ENCODE results near the gene PTPRS.
"Not testable (repeated sequence)": the region's sequence is repeated elsewhere in the genome, so short reads cannot be mapped to it uniquely, and the experiment has no call there.

The PTPRS gene

DNA sequence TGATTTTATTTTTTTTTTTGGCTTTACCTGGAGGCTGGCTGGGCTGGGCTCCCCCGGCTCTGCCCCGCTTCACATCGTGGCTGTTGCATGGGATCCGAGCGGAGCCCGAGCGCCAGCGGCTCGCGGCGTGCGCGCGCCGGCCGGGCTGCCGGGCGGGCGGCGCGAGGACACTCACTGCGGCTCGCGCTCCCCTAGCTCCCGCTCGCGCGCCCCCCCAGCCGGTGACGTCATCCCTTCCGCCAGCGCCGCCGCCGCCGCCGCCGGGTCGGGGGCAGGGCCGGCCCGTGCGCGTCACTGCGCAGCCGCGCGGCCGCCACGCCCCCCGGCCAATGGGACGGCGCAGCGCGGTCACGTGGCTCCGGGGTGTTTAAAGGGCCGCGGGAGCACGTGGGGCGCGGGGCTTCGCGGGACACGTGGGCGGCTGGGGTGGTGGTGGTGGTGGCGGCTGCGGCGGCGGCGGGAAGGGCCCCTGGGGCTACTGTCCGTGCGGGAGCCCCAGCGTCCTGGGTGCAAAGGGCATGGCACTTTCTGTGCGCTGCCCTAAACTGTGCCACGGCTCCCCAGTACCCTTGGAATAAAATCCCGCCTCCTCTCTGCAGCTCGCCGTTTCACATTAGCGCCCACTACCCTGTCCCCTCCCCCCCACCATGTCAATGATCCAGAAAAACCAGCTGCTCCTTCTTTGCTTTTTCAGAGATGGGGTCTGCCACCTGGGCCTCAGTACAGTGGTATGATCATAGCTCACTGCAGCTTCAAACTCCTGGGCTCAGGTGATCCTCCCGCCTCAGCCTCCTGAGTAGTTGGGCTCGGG, at the start of gene PTPRS:
Gene PTPRS, minus strand, starts transcription at position 176 of the 811 bp plus-strand sequence. CDS start 54,672 bp downstream, outside the sequence.
- DNase-seq = peak; percentile 60

DNA sequence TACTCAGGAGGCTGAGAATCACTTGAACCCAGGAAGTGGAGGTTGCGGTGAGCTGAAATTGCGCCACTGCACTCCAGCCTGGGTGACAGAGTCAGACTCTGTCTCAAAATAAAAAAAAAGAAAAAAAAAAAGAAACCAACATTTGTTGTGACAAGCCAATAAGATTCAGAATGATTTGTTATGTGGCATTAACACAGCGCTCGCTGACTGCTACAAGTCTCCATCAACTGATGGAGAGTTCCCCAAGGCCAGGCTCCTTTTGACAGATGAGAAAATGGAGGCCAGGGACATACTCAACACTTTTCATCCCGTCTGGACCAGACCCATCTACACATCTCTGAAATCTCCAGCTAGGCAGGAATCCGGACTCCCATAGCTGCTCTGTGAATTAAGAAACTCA, 48.7 kb upstream of the PTPRS start:
- no peak for DNase-seq

DNA sequence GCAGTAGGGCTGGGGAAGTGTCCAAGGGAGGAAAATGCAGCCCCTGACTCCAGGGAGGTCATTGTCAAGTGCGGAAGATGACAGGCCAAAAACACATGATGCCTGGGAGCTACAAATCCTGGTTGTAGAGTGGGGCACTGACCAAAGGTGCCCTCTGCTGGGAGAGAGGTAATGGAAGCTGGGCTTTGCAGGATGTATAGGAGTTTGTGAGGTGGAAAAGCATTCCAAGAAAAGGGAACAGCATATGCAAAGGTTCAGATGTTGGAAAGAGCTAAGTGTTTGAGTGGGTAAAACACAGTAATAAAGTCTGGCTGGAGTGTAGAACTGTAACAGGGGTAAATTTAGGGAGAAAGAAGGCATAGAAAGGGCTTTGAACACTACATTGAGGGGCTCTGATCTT, 46.9 kb upstream of the PTPRS start:
- no peak for DNase-seq

DNA sequence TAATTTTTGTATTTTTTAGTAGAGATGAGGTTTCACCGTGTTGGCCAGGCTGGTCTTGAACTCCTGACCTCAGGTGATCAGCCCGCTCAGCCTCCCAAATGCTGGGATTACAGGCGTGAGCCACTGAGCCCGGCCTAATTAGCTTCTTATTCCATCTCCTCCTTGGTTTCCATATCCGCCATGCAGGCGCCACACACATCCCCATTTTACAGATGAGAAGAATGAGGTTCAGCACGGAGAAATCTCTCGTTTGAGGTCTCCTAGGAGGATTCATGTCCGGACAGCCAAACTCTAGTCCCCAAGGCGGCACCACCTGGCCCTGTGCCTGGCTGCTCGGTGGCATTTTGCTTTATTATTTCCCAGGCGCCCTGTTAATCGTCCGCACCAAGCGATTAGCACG, 46.2 kb upstream of the PTPRS start:
- no peak for DNase-seq

DNA sequence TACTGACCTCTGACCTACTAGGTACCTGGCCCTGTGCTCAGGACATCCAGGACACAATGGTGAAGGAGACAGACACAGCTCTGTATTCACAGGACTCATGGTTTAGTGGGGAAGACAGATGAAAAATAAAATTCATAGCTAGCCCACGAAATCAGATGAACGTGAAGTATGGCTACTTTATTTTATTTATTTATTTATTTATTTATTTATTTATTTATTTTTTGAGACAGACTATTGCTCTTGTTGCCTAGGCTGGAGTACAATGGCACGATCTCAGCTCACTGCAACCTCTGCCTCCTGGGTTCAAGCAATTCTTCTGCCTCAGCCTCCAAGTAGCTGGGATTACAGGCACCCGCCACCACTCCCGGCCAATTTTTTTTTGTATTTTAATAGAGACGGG, 40.6 kb upstream of the PTPRS start:
- DNase-seq = not testable (repeated sequence)

DNA sequence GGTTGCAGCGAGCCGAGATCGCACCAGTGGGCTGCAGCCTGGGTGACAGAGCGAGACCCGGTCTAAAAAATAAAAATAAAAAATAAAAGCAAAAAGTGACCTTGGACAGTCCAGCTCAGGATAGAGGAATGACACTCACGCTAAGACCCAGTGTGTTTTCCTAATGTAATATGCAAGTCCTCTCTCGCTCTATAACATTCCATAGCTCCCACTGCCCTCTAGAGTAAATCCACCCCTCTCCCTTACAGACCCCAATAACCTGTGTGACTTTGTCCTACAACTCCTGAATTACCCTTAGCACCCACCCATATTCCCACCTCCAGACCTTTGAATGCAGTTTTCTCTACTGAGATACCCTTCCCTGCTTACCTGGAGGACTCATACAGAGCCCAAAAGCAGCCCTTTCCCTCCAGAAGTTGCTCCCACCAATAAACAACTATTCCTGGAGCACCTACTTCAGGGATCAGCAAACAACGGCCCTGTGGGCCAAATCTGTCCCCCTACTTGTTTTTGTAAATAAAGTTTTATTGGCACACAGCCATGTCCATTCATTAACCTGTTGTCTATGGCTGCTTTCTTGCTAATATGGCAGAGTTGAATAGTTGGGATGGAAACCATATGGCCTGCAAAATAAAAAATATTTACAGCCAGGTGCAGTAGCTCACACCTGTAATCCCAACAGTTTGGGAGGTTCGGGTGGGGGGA, 39.8 kb upstream of the PTPRS start:
- DNase-seq = no peak

- DNase-seq = no peak
These were observed 36.3 kb upstream of the PTPRS start for GRCh38 chr19:5376928-5377327.

- DNase-seq = no peak
These were observed 32.1 kb upstream of the PTPRS start for GRCh38 chr19:5372572-5373200.

- DNase-seq = no peak
These were observed 29.4 kb upstream of the PTPRS start for GRCh38 chr19:5369962-5370367.

DNA sequence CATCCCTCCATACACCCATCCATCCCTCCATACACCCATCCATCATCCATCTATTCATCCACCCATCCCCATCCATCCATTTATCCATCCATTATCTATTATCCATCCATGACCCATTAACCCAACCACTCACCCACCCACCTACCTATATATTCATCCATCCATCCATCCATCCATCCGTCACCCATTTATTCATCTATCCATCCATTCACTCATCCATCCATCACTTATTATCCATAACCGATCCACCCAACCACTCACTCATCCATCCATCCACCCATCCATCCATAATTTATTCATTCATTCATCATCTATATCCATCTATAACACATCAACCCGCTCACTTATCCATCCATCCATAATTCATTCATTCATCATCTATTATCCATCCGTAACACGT, 28.7 kb upstream of the PTPRS start:
- DNase-seq = no peak

DNA sequence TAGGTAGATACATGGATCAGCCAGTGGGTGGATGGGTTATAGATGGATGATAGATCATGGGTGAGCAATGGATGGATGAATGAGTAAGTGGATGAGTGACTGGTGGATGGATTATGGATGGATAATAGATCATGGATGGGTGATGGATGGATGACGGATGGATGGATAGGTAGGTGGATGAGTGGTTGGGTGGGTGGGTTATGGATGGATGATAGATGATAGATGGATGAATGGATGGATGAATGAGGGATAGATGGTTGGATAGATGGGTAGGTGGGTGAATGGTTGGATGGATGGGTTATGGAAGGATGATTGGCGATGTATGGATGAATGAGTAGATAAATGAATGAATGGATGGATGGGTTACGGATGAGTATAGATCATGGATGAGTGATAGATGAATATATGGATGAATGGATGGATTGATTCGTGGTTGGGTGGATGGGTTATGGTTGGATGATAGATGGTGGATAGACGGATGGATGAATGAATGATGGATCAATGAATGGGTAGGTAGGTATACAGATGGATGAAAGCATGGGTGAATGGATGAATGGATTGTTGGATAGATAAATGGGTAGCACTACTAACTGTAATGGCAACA, 27.0 kb upstream of the PTPRS start:
- no peak for DNase-seq

DNA sequence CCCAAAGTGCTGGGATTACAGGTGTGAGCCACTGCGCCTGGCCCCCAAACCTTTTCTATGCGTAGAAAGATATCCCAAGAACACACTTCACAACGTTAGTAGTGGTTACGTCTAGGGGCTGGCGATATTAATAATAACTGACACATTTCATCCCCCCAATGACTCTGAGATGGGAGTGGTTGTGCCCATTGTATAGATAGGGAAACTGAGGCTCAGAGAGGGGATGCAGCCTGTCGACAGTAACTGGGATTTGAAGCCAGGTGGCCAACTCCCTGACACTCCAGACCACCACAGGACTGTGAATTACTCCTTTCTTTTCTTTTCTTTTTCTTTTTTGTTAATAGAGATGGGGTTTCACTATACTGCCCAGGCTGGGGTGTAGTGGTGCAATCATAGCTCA, 25.3 kb upstream of the PTPRS start:
- no peak for DNase-seq

DNA sequence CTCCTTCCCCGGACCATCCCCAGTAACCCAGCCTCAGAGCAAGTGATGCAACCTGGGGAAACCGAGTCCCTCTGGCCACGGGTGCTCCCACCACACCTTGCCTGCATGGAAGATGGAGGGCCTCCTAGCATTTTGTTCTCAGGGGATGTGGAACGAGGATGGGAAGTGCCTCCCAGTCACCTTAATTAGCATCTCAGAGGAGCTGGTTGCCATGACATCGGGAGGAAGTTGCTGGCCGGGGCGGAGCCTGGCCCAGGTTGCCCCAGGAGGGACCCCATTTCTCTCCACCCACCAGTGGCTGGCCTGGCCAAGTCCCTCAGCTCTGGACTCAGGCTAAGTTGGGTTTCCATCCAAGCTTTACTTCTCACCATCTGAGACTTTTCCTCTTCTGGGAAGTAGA, 24.1 kb upstream of the PTPRS start:
- no peak for DNase-seq

DNA sequence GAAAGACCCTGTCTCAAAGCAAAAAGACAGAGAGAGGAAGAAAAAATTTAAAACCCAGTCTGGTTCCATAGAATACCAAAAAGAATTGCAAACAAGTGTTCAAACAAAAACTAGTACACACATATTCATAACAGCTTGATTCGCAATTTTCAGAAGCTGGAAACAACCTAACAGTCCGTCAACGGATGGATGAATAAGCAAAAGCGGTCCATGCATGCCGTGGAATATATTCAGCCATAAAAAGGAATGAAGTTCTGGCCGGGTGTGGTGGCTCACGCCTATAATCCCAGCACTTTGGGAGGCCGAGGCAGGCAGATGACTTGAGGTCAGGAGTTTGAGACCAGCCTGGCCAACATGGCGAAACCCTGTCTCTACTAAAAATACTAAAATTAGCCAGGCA, 21.2 kb upstream of the PTPRS start:
- not testable (repeated sequence) for DNase-seq

GRCh38 chr19:5361407-5361806, 20.8 kb upstream of the PTPRS start:
- no peak for DNase-seq

DNA sequence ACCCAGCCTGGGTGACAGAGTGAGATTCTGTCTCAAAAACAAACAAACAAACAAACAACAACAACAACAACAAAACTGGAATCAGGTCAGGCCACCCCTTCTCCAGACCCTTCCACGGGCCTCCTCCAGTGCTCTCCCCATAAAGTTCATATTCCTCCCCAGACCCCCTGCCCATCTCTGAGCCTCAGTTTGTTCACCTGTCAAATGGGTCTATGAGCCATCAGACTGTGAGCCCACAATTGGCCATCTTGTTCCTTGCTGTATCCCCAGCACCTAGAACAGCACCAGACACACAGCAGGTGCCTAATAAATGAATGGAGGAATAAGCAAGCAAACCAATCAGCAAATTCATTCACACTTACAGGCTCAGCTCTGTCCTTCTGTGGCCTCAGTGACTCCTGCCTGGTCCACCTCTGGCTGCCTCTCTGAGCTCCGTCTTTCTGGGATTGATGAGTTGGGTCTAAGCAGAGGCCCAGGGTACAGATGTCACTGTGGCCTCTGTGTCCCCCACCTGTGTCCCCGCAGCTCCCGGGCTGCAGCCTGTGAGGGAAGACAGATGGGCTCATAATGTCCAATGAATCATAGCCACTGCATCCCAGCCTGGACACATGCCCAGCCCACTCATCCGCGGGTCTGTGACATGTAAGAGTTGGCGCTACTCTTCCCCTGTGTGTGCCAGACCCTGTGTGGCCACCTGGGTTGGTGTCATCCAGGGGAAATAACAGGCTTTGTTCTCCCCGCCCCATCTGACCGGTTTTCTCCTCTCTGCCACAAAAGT, 19.6 kb upstream of the PTPRS start:
- DNase-seq = no peak

- no peak for DNase-seq
These were observed 17.7 kb upstream of the PTPRS start for GRCh38 chr19:5358173-5358800.

DNA sequence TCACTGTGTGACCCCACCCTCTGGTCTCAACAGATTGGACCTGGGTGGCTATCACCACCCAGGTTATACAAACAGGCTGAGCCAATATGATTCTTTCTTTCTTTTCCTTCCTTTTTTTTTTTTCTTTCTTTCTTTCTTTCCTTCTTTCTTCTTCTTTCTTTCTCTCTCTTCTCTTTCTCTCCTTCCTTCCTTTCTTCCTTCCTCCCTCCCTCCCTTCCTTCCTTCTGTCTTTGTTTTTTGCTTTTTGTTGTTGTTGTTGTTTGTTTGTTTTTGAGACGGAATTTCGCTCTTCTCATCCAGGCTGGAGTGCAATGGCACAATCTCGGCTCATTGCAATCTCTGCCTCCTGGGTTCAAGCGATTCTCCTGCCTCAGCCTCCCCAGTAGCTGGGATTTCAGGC, 17.0 kb upstream of the PTPRS start:
- no peak for DNase-seq

GRCh38 chr19:5356918-5357317, 16.3 kb upstream of the PTPRS start:
- DNase-seq = no peak

- DNase-seq = no peak
These were observed 15.8 kb upstream of the PTPRS start for GRCh38 chr19:5356428-5356827.

- no peak for DNase-seq
These were observed 15.1 kb upstream of the PTPRS start for GRCh38 chr19:5355693-5356092.

GRCh38 chr19:5355076-5355475, 14.5 kb upstream of the PTPRS start:
- no peak for DNase-seq
